A172 (cell line): ENCODE measurements around the gene DDRGK1. TPM values are rescaled to one million over a fixed set of nuclear protein-coding genes. Genes with fewer than 3 reads are reported as not detected.

Experiments
- DNase-seq: peaks from one replicate; pipeline ENCODE4 v3.0.0-alpha.2; 2015; ENCODE audit warnings: low spot score
- total RNA-seq: library from RNA; depleted of rRNA; stranded (reverse); fragments of >200 nt; shearing (Covaris generic); gene quantifications from 2 replicates; pipeline ENCODE4 v1.2.3, GENCODE V29; 2014

The DDRGK1 gene
- total RNA-seq, 1 experiment from 2014 or later = 70.0 TPM

DNA sequence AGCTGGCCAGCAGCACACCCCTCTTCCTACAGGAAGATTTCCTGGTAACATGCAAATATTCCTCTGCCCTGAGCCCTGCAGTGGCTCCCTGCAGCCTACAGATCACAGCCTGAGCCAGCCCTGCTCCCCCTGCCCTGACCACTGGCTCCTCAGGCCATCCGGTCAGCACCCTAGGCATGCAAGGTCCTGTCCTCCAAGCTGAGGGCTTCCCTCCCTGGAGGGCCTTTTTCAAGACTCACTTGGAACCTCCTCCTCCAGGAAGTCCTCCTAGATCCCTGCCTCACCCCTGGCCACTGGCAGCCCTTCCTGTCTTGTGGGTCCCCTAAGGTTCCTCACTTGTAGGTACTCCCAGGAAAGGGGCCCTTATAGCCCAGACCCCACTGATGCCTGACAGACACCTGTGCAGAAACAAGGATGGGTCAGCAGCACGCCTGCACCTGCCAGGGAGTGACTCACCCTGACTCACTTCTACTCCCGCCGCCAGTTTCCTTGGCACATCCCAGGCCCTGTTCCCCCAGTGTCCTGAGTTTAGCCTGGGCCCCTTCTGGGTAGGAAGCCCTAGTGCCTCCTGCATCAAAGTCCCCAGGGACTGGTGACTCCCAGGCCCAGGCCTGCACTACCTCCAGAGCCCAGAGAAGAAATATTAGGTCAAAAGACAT is 31.3 kb upstream of the DDRGK1 start:
- peak; percentile 83 for DNase-seq

DNA sequence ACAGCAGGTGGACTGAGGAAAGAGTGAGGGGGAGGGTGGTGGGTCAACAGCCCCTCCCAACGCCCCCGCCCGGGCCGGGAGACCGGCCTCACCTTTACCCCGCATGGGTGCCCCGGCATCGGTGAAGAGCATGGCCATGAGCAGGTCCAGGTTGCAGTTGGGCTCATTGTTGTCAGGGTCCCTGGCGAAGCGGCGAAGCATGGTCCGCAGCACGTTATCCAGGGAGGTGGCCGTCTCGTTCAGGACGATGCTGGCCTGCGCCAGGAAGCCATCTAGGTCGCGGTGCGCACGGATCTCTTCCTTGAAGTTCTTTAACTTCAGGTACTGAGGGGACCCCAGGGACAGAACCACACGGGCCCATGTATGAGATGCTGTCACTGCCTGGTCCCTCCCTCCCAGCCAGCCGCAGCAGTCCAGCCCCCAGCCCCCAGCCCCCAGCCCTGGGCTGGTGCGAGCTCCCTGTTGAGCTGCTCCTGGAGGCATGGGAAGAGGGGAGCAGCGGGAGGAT is 29.6 kb upstream of the DDRGK1 start:
- DNase-seq = no peak

DNA sequence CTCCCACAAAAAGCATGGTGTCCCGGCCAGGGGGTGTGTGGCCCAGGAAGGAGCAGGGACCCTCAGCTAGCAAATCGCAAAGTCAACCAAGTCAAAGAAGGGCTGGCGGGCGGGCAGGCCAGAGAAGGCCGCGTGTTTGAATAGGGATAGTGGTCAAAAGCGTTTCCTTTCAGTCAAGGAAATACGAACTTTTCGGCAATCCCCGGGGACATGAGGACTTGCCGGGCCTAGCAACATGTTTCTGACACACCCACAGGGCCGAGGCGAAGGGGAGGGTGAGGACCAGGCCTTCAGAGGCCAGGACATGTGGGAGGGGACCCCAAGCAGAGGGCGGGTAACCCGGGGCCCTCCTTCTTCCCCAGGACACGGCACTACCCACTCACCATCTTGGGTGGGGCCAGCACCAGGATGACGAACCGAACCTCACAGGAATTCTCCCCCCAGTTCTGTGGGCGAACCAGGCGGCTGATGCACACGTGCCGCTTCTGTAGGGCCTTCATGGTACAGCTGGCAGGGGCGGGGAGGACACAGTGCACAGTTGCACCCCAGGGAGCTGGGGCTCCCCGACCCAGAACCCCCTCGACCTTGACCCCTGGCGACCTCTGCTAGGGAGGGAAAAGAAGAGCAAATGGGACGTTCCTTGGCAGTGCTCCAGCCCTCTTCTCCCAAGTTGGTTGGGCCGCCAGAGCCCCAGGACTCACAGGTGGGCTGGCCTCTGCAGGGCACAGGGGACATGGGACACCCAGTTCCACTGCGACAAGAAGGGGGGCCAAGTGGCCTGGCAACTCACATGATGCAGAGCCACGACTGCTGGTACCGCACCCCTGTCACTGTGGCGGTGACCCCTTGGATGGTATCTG is 28.9 kb upstream of the DDRGK1 start:
- no peak for DNase-seq

DNA sequence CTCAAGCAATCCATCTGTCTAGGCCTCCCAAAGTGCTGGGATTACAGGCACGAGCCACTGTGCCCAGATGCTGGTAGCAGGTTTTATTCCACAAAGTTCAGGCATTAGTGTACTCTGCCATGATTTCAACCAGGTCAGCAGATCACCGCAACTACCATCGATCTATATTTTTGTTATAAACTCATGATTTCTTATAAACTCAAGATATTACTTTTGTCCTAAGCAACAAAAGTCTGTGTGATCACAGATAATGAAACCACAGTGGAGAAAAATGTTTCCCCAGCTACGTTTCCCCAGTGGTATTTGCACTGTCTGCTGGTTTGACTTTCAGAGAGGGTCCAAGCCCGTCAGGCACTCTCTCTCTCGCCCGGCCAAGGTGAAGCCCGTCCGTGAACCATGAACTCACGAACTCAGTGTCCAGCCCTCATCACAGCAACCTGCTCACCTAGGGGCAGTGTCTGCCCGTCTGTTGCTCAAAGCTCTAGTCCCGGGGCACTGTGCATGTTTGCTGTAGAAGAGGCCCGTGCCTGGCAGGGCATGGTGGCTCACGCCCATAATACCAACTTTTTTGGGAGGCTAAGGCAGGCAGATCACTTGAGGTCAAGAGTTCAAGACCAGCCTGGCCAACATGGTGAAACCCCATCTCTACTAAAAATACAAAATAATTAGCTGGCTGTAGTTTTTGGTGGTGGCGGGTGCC is 27.6 kb upstream of the DDRGK1 start:
- no peak for DNase-seq

DNA sequence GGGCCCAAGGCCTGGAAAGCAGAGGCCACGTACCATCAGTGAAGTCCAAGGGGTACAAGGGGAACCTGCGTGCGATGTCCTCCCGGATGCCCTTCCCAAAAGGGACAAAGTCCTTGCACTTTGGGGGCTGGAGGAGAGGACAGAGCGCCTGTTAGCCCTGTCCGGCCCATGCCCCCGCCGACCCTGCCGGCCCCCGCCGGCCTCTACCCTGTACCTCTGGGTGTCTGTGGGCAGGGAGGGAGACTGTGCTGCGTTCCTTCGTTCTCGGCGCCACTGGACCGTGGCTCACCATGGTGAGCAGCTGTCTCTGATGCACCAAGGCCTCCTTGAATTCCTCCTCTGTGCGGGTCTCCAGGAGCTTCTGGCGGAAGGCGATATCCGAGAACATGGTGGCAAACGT is 26.6 kb upstream of the DDRGK1 start:
- DNase-seq = no peak

DNA sequence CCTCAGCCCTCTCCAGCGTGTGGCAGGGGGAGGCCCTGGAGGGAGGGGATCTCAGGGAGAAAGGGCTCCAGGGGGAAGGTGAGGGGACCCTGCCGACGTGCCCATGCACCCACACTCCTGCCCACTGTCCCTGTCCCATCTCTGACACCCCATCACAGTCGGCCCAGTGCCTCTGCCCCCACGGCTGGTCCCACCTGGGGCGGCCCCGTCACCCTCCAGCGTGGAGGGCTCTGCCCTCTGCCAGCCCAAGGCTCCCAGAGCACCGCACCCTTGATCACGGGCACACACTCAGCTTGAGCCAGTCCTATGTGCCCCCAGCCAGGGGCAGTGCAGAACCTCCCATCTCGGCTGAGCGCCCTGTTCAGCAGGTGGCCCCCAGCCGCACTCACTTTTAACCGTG is 25.3 kb upstream of the DDRGK1 start:
- no peak for DNase-seq

DNA sequence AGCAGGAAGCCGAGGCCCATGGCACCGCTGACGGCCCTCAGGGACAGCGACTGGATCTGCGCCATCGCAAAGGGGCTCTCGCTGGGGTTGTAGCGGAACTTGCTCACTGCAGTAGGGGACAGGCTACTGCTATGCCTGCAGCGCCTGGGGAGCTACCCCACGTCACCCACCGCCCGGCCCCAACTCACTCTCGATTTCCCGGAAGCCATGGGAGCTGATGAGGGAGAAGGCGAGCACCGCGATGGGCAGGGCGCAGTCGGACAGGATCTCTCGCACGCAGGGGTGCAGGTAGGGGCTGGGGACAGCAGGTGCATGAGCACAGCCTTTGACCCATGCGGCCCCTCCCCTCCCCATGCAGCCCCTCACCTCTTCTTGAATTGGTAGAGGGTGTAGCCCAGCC is 24.7 kb upstream of the DDRGK1 start:
- no peak for DNase-seq

DNA sequence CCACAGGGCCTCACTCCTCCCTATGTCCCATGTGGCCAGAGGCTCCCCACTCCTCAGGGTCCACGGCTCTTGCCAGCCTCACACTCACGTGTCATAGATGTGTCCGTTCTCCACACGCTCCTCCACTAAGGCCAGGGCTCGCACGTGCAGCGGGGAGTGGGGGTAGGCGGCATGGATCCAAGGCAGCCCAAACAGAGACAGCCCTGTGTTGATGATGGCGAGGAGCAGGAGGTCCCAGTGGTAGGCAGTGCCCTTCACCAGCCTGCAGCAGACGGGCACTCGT is 24.2 kb upstream of the DDRGK1 start:
- DNase-seq = no peak

DNA sequence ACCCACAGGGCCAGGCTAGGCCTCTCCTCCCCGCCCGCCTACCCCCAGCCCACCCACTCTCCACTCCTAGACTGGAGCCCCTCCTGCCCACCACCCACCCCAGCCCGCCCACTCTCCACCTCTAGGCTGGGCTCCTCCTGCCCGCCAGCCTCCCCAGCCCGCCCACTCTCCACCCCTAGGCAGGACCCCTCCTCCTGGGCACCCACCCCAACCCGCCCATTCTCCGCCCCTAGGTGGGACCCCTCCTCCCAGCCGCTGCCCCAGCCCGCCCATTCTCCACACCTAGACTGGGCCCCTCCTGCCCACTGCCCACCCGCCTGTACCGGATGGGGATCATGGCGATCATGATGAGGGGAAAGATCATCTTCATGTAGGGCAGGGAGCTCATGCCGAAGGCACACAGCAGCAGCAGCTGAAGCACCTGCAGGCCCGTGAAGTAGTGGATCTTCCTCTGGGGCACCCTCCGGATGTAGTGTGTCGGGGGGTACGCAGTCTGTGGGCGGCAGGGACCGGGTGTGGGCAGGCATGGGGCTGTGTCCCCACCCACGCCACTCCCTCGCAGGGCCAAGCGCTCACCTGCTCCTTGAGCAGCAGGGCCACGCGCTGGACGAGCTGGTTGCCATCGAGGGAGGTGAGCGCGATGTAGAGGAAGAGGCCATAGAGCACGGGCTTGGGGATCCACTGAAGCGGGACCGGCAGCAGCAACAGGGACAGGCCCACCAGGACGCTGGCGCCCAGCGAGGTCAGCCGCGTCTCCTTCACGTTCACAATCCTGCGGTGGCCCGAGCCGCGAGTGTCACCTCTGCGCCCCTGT is 23.7 kb upstream of the DDRGK1 start:
- DNase-seq = no peak

DNA sequence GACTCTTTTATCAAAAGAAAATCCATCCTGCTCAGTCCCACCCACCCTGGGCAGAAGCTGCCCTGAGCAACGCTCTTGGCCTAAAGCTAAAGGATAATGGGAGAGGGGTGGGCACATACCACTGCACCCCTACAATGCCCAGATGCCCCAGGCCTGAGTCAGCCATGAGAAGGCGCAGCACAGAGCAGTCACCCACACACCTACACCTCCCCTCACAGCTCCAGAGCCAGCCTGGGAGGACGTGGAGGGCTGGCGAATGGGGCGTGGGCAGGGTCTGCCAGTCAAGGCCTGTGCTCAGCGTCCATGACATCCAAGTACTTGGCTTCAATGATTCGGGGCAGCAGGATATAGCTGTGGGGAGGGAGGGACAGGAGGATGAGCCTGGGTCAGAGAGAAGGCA is 23.0 kb upstream of the DDRGK1 start:
- no peak for DNase-seq

DNA sequence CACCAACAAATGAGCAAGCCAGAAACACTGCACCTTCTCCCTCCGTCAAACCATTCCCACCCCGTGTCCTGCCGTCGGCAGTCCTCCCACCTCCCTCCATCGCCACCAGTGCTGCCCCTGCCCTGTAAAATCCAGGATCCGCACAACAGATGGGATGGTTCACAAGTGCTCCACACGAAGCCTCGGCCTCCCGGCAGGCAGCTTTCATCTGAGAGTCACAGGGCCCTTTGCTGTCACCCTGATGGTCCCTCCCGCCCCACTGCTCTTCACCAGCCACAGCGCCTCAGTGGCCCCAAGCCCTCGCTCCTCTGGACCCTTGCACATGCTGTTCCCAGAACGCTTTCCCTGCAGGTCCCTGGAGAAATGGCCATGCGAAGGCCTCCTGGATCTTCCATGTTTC is 22.4 kb upstream of the DDRGK1 start:
- DNase-seq = no peak

DNA sequence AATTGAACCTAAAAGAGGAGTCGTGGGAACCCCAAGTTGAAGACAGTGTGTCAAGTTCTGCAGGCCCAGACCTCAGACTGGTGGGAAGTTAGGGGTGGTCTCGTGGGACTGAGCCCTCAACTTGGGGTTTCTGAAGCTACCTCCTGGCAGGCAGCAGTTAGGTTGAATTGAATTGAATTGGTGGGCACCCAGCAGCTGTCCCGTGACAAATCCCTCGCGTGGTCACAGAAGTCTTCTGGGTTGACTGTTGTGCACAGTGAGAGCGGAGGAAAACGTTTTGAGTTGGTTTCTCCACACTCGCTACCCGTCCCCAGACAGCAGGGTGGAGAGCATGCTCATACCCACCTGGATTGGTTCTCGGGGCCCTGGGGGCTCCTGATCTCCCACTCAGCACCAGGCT is 21.6 kb upstream of the DDRGK1 start:
- DNase-seq = no peak

DNA sequence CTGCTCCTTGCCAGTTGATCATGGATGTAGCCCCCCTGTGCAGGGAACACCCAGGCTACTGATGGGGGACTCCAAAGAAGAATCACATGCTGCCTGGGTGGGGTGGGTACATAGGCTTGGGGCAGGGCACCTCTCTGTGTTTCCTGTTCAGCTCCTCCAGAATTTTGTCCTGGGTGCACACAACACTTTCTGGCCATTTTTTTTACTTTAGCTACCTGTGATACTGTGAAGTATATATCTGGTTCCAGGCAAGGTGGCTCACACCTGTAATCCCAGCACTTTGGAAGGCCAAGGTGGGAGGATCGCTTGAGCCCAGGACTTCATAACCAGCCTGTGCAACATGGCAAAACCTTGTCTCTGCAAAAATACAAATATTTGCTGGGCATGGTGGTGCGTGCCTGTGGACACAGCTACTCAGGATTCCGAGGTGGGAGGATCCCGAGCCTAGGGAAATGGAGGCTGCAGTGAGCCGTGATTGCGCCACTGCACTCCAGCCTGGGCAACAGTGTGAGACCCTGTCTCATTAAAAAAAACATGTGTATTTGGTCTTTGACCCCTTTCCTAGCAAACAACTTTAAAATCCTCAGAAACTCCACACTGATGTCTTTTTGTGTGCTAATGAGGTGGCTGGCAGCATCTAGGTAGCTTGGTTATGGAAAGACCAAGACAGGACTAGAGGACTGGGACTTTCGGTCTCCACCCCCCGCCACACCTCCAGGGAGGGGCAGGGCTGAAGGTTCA is 20.4 kb upstream of the DDRGK1 start:
- no peak for DNase-seq

DNA sequence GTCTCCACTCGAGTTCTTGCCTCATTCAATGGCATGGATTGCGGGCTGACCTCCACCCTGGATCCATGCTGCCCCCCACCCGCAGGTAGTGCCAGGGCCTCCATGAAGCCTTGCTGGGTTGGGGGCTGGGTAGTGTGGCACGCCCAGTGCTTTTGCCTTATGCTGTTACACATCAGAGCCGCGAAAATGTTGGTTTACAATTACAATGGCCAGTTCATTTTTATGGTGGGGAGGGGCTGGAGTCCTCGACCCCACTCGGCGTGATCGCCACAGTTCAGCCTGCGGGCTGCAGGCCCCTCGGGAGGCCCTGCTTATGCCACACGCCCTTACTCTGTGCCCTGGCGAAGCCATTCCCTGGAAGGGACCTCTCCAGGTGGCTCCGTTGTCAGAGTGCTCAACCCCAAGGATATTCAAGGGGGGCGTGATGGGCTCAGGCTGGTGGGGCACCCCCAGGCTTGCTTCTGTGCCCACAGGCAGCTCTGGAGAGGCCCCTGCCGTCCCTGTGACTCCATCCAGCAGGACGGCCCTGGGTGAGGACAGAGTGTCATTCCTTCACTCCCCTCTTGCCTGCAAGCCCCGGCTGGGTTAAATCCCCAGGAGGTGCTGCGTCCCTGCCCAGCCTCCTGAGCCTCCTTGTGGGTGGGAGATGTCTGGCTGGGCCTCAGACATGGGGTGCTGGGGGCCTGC is 19.7 kb upstream of the DDRGK1 start:
- no peak for DNase-seq

DNA sequence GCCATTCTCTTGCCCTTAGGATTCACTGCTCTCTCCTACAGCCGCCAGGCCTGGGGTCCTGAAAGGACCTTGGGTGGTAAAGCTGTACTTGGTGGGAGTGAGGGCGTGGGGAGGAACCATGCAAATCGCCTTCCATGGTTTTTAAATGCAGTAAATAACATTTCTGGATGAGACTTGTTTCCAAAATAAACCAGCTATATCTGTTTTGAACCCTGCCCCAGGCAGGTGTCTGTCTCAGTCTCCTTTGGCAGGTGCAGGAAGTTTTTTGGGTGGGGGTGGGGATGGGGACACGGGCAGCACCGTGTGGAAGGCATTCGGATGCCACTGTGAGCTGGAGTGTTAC is 19.1 kb upstream of the DDRGK1 start:
- DNase-seq = no peak

DNA sequence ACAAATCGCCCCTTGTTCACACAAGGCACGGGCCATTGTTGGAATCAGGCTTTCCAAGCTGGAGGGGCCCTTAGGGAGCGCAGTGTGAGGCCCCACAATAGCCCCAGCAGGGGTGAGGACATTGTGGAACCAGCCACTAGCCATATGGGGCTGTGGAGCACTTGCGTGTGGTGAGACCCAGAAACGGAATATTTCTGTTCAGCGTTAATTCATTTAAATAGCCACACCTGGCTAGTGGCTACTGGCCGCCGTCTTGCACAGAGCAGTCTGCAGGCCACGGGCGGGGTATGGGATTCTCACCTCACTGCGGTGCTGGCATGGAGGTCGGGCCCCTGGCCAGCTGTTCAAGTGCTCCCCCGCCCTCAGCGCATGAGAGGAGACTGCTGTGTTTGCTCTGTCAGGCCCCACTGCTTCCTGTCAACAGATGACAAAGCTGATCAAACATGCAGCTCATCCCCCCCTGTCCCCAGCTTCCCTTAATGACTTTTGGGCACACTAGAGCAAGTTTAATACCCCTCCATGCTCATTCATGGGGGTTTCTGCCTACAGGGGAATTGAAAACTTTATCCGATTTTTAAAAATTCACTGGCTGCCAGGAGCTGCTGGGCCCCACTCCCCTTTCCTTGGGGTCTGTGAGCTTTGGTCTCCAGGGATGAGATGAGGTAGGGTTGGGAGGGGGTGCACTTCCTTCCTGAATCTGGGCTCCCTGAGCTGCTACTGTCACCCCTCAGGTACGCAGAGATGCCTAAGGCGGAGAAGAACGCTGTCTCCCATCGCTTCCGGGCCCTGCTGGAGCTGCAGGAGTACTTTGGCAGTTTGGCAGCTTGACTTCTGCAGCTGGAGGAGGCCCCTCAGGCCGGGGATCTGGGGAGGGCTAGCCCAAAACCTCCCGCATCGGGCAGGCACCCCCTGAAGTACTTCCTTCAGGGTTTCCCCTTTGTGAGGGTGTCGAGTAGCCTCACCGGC is 18.4 kb upstream of the DDRGK1 start:
- DNase-seq = no peak

DNA sequence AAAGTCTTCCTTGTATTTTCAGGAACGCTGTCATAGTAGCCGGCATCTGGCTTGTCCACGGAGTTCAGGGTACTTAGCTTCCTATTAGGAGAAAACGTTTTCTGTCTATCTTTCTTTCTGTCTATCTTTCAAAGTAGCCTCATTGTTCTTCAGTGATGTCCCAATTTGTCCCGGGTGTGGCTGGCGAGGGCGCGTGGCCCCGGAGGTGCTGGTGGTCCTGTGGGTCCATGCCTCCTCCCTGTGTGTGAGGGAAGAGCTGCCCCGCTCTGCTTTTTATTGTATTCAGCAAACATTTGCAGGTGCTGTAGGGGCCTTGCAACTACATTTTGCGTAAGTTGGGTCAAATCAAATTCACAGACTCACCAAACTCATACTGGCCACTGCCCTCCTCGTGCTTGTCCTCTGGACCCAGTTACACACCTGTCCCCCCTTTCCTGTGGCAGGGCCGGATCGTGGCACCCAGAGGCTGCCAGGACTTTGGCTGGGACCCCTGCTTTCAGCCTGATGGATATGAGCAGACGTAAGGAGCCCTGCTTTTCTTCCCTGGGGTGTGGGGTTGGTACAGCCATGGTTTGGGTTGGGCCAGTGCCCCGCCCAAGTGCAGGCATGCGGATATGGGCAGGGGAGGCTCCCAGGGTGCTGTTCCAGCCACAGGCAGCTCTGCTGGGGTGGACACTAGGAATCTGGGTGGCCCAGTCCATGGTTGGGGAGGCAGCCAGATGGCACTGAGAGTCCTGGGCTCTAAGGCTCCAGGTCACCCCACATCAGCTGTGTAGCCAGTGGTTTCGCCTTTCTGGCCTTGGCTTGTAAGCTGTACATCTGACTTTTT is 17.1 kb upstream of the DDRGK1 start:
- no peak for DNase-seq

DNA sequence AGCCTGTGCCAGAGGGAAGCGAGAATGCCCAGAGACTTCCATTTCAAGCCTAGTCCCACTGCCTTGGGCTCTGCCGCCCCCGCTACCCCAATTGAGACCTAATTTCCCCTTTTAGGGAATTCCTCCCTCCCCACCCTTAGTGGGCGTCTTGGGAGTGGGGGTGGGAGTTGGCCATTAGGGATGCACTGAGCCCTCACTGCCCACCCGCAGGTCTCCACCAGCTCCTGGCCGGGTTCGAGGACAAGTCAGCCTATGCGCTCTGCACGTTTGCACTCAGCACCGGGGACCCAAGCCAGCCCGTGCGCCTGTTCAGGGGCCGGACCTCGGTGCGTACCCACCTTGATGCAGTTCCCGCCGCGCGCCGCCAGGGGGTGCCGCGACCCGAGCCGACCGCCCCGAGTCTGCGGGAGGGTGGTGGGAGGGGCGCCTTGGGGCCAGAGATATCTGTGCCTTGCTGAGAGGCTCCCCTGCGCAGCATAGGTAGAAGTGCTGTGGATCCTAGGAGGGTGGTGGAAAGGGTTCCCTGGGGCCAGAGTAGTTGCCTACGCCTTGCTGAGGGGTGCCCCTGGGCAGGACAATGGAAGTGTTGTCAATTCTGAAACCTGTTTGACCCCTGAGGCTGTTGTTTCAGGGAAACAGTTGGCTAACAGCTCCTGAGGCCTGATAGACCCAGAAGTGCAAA is 14.0 kb upstream of the DDRGK1 start:
- no peak for DNase-seq
